Endothelial cell (in vitro differentiated cells): Measurements from ENCODE around the gene ZNF418. TPM values are rescaled to one million over a fixed set of nuclear protein-coding genes. Genes with fewer than 3 reads are reported as not detected.

ENCODE experiments used
- DNase-seq: peaks from one replicate; pipeline ENCODE4 v3.0.0; 2021; ENCODE audit warnings: low spot score
- H3K27ac Mint-ChIP-seq: one replicate; pipeline ENCODE4 v1.8.0; 2021; ENCODE audit warnings: mixed read lengths, inconsistent platforms; ENCODE audit not compliant: unreplicated experiment
- H3K27me3 Mint-ChIP-seq: one replicate; pipeline ENCODE4 v1.8.0; 2021; ENCODE audit warnings: mild to moderate bottlenecking, moderate library complexity, mixed read lengths, inconsistent platforms; ENCODE audit not compliant: unreplicated experiment
- H3K36me3 Mint-ChIP-seq: one replicate; pipeline ENCODE4 v1.8.0; 2021; ENCODE audit warnings: mild to moderate bottlenecking, low read depth, mixed read lengths, inconsistent platforms; ENCODE audit not compliant: unreplicated experiment
- H3K4me1 Mint-ChIP-seq: one replicate; pipeline ENCODE4 v1.8.0; 2021; ENCODE audit warnings: mild to moderate bottlenecking, mixed read lengths, inconsistent platforms; ENCODE audit not compliant: unreplicated experiment
- H3K4me3 Mint-ChIP-seq: one replicate; pipeline ENCODE4 v1.8.0; 2021; ENCODE audit warnings: mild to moderate bottlenecking, mixed read lengths, inconsistent platforms; ENCODE audit not compliant: unreplicated experiment
- H3K9me3 Mint-ChIP-seq: one replicate; pipeline ENCODE4 v1.8.0; 2021; ENCODE audit warnings: mixed read lengths, inconsistent platforms; ENCODE audit not compliant: unreplicated experiment
- total RNA-seq: library from RNA; stranded (reverse); fragmentation: NEBNext Ultra II Directional; extraction: Animal tissue kit (Norgen Biotek cat#: 25700); gene quantifications from one replicate; pipeline ENCODE4 v1.2.1, GENCODE V29; 2021; ENCODE audit not compliant: unreplicated experiment
- TF ChIP-seq, protein P1 (sequence below): fragments of 200-600 bp; sonication (generic); IDR thresholded peaks from one replicate; pipeline ENCODE4 v1.5.0; 2021; ENCODE audit warnings: antibody characterized with exemption; ENCODE audit not compliant: unreplicated experiment

The ZNF418 gene
- total RNA-seq, 1 donor from 2014 or later: 14.0 TPM

DNA sequence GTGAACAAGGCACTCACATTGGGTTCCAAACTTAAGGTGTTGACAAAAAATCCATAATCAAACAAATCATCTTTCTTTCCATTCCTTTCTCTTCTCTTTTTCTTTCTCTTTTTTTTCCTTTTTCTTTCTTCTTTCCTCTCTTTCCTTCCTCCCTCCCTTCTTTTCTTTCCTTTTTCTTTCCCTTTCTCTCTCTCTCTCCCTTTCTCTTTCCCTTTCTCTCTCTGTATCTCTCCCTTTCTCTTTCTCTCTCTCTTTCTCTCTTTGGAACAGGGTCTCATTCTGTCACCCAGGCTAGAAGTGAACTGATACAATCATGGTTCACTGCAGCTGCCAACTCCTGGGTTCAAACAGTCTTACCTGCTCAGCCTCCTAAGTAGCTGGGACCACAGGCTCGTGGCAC lies 26.6 kb upstream of the ZNF418 start:
- Mint-ChIP-seq H3K36me3 (peaks cover 27% of the 10 kb centered on the region), H3K27me3 (peaks cover 2% of the 10 kb centered on the region), H3K4me3 (no peak overlapping the region), H3K9me3 (peaks cover 46% of the 10 kb centered on the region), H3K4me1 (no peaks in the 10 kb centered on the region), H3K27ac (no peak overlapping the region)
- no peak for DNase-seq
- TF ChIP-seq, protein P1, sequence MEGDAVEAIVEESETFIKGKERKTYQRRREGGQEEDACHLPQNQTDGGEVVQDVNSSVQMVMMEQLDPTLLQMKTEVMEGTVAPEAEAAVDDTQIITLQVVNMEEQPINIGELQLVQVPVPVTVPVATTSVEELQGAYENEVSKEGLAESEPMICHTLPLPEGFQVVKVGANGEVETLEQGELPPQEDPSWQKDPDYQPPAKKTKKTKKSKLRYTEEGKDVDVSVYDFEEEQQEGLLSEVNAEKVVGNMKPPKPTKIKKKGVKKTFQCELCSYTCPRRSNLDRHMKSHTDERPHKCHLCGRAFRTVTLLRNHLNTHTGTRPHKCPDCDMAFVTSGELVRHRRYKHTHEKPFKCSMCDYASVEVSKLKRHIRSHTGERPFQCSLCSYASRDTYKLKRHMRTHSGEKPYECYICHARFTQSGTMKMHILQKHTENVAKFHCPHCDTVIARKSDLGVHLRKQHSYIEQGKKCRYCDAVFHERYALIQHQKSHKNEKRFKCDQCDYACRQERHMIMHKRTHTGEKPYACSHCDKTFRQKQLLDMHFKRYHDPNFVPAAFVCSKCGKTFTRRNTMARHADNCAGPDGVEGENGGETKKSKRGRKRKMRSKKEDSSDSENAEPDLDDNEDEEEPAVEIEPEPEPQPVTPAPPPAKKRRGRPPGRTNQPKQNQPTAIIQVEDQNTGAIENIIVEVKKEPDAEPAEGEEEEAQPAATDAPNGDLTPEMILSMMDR: no peak

- TF ChIP-seq, protein P1: no peak
- peaks cover 6% of the 10 kb centered on the region for H3K27me3 Mint-ChIP-seq
- peaks cover 44% of the 10 kb centered on the region for H3K9me3 Mint-ChIP-seq
- no peak overlapping the region for H3K27ac Mint-ChIP-seq
- no peak overlapping the region for H3K4me3 Mint-ChIP-seq
- H3K36me3 Mint-ChIP-seq: peaks cover 14% of the 10 kb centered on the region
- no peak for DNase-seq
- no peaks in the 10 kb centered on the region for H3K4me1 Mint-ChIP-seq
These were observed 19.8 kb upstream of the ZNF418 start for GRCh38 chr19:57954996-57955395.

DNA sequence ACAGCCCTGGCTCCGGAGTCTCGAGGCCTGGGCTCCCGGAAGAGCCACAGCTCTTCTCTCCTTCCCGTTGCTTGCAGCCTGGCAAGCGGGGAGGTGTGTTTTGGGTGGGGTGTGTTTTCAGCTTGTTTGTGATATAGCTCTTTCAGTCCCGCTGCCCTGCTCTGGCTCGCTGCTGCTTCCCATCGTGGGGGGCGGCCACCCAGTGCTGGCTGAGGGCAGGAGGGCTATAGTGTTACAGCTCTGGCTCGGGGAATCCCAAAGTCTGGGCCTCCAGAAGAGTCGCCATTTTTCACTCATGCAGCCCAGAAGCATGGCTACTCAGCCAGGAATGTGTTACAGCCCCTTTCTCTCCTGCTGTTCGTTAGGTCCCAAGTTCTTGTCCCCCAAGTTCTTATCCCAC lies 14.5 kb upstream of the ZNF418 start:
- Mint-ChIP-seq H3K27ac (no peak overlapping the region), H3K9me3 (peaks cover 39% of the 10 kb centered on the region), H3K27me3 (peaks cover 11% of the 10 kb centered on the region), H3K4me1 (peaks cover 10% of the 10 kb centered on the region), H3K36me3 (peaks cover 25% of the 10 kb centered on the region), H3K4me3 (no peak overlapping the region)
- TF ChIP-seq, protein P1: no peak
- no peak for DNase-seq

- H3K4me1 Mint-ChIP-seq: peaks cover 10% of the 10 kb centered on the region
- H3K36me3 Mint-ChIP-seq: peaks cover 22% of the 10 kb centered on the region
- DNase-seq: no peak
- peaks cover 11% of the 10 kb centered on the region for H3K27me3 Mint-ChIP-seq
- H3K4me3 Mint-ChIP-seq: no peak overlapping the region
- no peak overlapping the region for H3K27ac Mint-ChIP-seq
- TF ChIP-seq, protein P1: no peak
- H3K9me3 Mint-ChIP-seq: peaks cover 36% of the 10 kb centered on the region
These were observed 14.1 kb upstream of the ZNF418 start for GRCh38 chr19:57949296-57949695.

- peak within 1 kb of the TSS; percentile 92 for H3K27ac Mint-ChIP-seq
- H3K9me3 Mint-ChIP-seq: peaks cover 25% of the 10 kb centered on the region
- DNase-seq: peak; percentile 92
- H3K27me3 Mint-ChIP-seq: peaks cover 17% of the 10 kb centered on the region
- peak within 1 kb of the TSS; percentile 95 for H3K4me3 Mint-ChIP-seq
- H3K4me1 Mint-ChIP-seq: peaks cover 10% of the 10 kb centered on the region
- TF ChIP-seq, protein P1: peak; percentile 71
- H3K36me3 Mint-ChIP-seq: peaks cover 39% of the 10 kb centered on the region
These were observed 12.4 kb upstream of the ZNF418 start, which contains the start of gene ZNF256 for GRCh38 chr19:57947419-57948134. Gene ZNF256, minus strand, starts transcription at chr19:57947706. Its CDS starts 232 bp downstream, at chr19:57947474.
